SK-N-DZ (cell line): ENCODE measurements around the gene SDR39U1.

Source experiments
- DNase-seq: peaks from one replicate; pipeline ENCODE4 v3.0.0-alpha.2; 2015; ENCODE audit warnings: low spot score

The SDR39U1 gene

GRCh38 chr14:24430143-24430681 is 12.4 kb downstream of the SDR39U1 start:
- peak; percentile 56 for DNase-seq

- DNase-seq, result peak; percentile 86
Observed at GRCh38 chr14:24429395-24430142, 13.0 kb downstream of the SDR39U1 start, which contains the start of the genes CBLN3 and KHNYN. Gene CBLN3 (minus strand): TSS chr14:24429668. CDS start chr14:24429054, 614 bp downstream. Gene KHNYN (plus strand): TSS chr14:24429954. CDS start chr14:24430731, 777 bp downstream.

- no peak for DNase-seq
Observed at GRCh38 chr14:24428628-24429394, 13.8 kb downstream of the SDR39U1 start.

GRCh38 chr14:24427537-24428508 is 14.8 kb downstream of the SDR39U1 start:
- DNase-seq, result no peak

- DNase-seq, result no peak
Observed at GRCh38 chr14:24426912-24427536, 15.6 kb downstream of the SDR39U1 start.

GRCh38 chr14:24426150-24426911 is 16.2 kb downstream of the SDR39U1 start:
- no peak for DNase-seq

- DNase-seq, result no peak
Observed at GRCh38 chr14:24425704-24426103, 16.9 kb downstream of the SDR39U1 start.

- DNase-seq, result no peak
Observed at GRCh38 chr14:24422694-24423601, 19.6 kb downstream of the SDR39U1 start.

- DNase-seq, result no peak
Observed at GRCh38 chr14:24422261-24422660, 20.3 kb downstream of the SDR39U1 start.

GRCh38 chr14:24418492-24418873 is 24.1 kb downstream of the SDR39U1 start:
- DNase-seq, result no peak

- DNase-seq, result no peak
Observed at GRCh38 chr14:24417832-24418491, 24.6 kb downstream of the SDR39U1 start.

- no peak for DNase-seq
Observed at GRCh38 chr14:24416932-24417619, 25.5 kb downstream of the SDR39U1 start.

- peak; percentile 50 for DNase-seq
Observed at GRCh38 chr14:24416254-24416931, 26.2 kb downstream of the SDR39U1 start.

- DNase-seq, result no peak
Observed at GRCh38 chr14:24415421-24416253, 26.9 kb downstream of the SDR39U1 start.

- DNase-seq, result no peak
Observed at GRCh38 chr14:24414732-24415420, 27.7 kb downstream of the SDR39U1 start.

GRCh38 chr14:24414077-24414476 is 28.5 kb downstream of the SDR39U1 start:
- DNase-seq, result no peak
